ENCODE data around the gene NANP. TPM values are rescaled to one million over a fixed set of nuclear protein-coding genes. Genes with fewer than 3 reads are reported as not detected.
A peak's percentile ranks its signal among the peaks of the same experiment; 100 is the strongest.

Gene NANP
- total RNA-seq, 1 experiment from 2014 or later: 7.3 TPM

GRCh38 chr20:25626779-25627178 is 3.0 kb upstream of the NANP start:
- Histone ChIP-seq H3K27me3 (ENCODE audit: insufficient read depth, low read length) (no peaks in the 10 kb centered on the region), H3K4me3 (replicated peaks in 1 of 2; ENCODE audit: low read depth in 1 of 2, low read length in 2 of 2) (no peak overlapping the region), H2AFZ (ENCODE audit: low read depth, low read length, poor library complexity, severe bottlenecking) (no peak overlapping the region), H3K27ac (ENCODE audit: low read depth, low read length) (no peak overlapping the region), H3K9me3 (ENCODE audit: control insufficient read depth in 1 of 2, insufficient read depth in 1 of 2, low read depth in 1 of 2, low read length in 2 of 2) (no peaks in the 10 kb centered on the region), H4K20me1 (ENCODE audit: insufficient read depth) (no peaks in the 10 kb centered on the region), H3K9me2 (ENCODE audit: insufficient read depth) (no peaks in the 10 kb centered on the region), H3K4me2 (ENCODE audit: low read length) (no peak overlapping the region), H3K36me3 (ENCODE audit: control insufficient read depth in 1 of 2, insufficient read depth in 2 of 2, low read length in 2 of 2) (no peaks in the 10 kb centered on the region), H3K4me1 (ENCODE audit: control insufficient read depth in 1 of 2, insufficient read depth in 2 of 2, low read length in 2 of 2) (peaks cover 9 to 23% of the 10 kb centered on the region in 2 experiments; a peak in 3 of 4 replicates), H3K9ac (ENCODE audit: low read length) (no peak overlapping the region), H3K79me2 (ENCODE audit: insufficient read depth, low read length) (peaks cover 31% of the 10 kb centered on the region)
- TF ChIP-seq ZNF274 (IDR thresholded peaks at IDR 0.05; ENCODE audit: low read depth, low read length) (no peak), ELF1 (IDR thresholded peaks at IDR 0.05; ENCODE audit: borderline replicate concordance, low read depth) (no peak), POLR2AphosphoS5 (IDR thresholded peaks at IDR 0.05; ENCODE audit: low read depth, low read length) (0 out of 2 replicates have a peak, but pooled peaks have one; percentile 13), ZBTB33 (IDR thresholded peaks at IDR 0.05; ENCODE audit: extremely low read depth, insufficient replicate concordance, low read length) (no peak), ATF3 (IDR thresholded peaks at IDR 0.05) (no peak)
- ChIA-PET CTCF (no interaction called here), RAD21 (ENCODE audit: low non-redundant PET in 1 of 2, low total read pairs in 2 of 2, uncharacterized antibody in 2 of 2, unreplicated experiment in 2 of 2) (no interaction called here), POLR2A (no interaction called here)
- intact Hi-C loops (cut with micrococcal nuclease): no loop called here
- no peak for ATAC-seq
- no peak for DNase-seq (ENCODE audit: low read depth, low spot score)
- BruUV-seq (replicated peaks): no TSS peak

DNA sequence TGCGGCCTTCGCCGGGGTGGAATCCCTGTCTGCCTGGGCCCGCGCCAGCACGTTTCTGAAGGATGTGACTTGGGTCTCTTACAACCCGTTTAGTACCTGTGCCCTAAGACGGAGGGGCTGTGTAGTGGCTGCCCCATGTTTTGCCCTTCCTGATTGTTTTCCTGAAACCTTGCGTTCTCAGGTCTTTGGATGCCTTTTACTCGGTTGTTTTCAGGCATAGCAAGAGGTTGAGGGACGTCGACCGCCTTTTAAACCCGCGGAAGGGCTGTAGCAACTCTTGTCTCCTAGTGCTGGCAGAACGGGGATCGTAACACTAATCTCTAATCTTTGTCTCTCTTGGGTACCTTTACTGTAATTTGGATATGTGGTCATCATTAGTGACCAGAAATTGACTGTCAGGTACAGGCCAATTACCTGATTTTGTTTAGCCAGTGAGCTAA is 706 bp upstream of the NANP start:
- Histone ChIP-seq H3K9me3 (ENCODE audit: control insufficient read depth in 1 of 2, insufficient read depth in 1 of 2, low read depth in 1 of 2, low read length in 2 of 2) (no peaks in the 10 kb centered on the region), H3K9me2 (ENCODE audit: insufficient read depth) (no peaks in the 10 kb centered on the region), H3K27me3 (ENCODE audit: insufficient read depth, low read length) (no peaks in the 10 kb centered on the region), H3K79me2 (ENCODE audit: insufficient read depth, low read length) (peaks cover 54% of the 10 kb centered on the region), H2AFZ (ENCODE audit: low read depth, low read length, poor library complexity, severe bottlenecking) (no peak overlapping the region), H3K36me3 (ENCODE audit: control insufficient read depth in 1 of 2, insufficient read depth in 2 of 2, low read length in 2 of 2) (0 out of 4 replicates have a peak, but pooled peaks cover 0 to 6% of the 10 kb centered on the region in 2 experiments), H3K4me1 (ENCODE audit: control insufficient read depth in 1 of 2, insufficient read depth in 2 of 2, low read length in 2 of 2) (peaks cover 9 to 23% of the 10 kb centered on the region in 2 experiments; a peak in 3 of 4 replicates), H3K4me2 (ENCODE audit: low read length) (peak overlapping the region; percentile 89), H3K9ac (ENCODE audit: low read length) (peak overlapping the region; percentile 96), H4K20me1 (ENCODE audit: insufficient read depth) (no peaks in the 10 kb centered on the region), H3K27ac (ENCODE audit: low read depth, low read length) (peak overlapping the region; percentile 98), H3K4me3 (replicated peaks in 1 of 2; ENCODE audit: low read depth in 1 of 2, low read length in 2 of 2) (peak overlapping the region; percentile 71 to 88)
- POLR2A ChIA-PET: no interaction called here
- RAD21 ChIA-PET (ENCODE audit: low non-redundant PET in 1 of 2, low total read pairs in 2 of 2, uncharacterized antibody in 2 of 2, unreplicated experiment in 2 of 2): no interaction called here
- ATAC-seq: no peak
- BruUV-seq (replicated peaks): TSS peak; percentile 49
- CTCF ChIA-PET: no interaction called here
- DNase-seq (ENCODE audit: low read depth, low spot score): no peak
- intact Hi-C loops (cut with micrococcal nuclease): loop anchor here (2.0 kb wide), 1 partner anchor 20 kb away; no protein-coding TSS in a partner anchor
- TF ChIP-seq CTCF (IDR thresholded peaks at IDR 0.05 in 2 of 3, conservative IDR thresholded peaks at IDR 0.05 in 1 of 3; ENCODE audit: borderline replicate concordance in 1 of 3, insufficient read depth in 1 of 3, low read depth in 2 of 3, low read length in 2 of 3) (no peak), ZFX (IDR thresholded peaks at IDR 0.05) (peak; percentile 82), RAD21 (IDR thresholded peaks at IDR 0.05; ENCODE audit: low read depth) (no peak)
